ENCODE results near the gene UNC50. TPM values are rescaled to one million over a fixed set of nuclear protein-coding genes. Genes with fewer than 3 reads are reported as not detected.
"Not testable (repeated sequence)": the region's sequence is repeated elsewhere in the genome, so short reads cannot be mapped to it uniquely, and the experiment has no call there.

Gene UNC50
- total RNA-seq, 1 experiment from 2014 or later, result 44.9 TPM

- in situ Hi-C loops (cut with HindIII; ENCODE audit: low pct_unique_long_range_greater_than_20kb, low sequenced_read_pairs), result no loop called here
- DNase-seq (ENCODE audit: low read depth), result no peak
Measured at GRCh38 chr2:98572211-98572610, 36.2 kb upstream of the UNC50 start.

GRCh38 chr2:98572676-98573075, 35.7 kb upstream of the UNC50 start:
- in situ Hi-C loops (cut with HindIII; ENCODE audit: low pct_unique_long_range_greater_than_20kb, low sequenced_read_pairs), result no loop called here
- no peak for DNase-seq (ENCODE audit: low read depth)

- no peak for DNase-seq (ENCODE audit: low read depth)
- in situ Hi-C loops (cut with HindIII; ENCODE audit: low pct_unique_long_range_greater_than_20kb, low sequenced_read_pairs), result no loop called here
Measured at GRCh38 chr2:98573426-98573825, 35.0 kb upstream of the UNC50 start.

GRCh38 chr2:98576666-98577312, 31.6 kb upstream of the UNC50 start:
- in situ Hi-C loops (cut with HindIII; ENCODE audit: low pct_unique_long_range_greater_than_20kb, low sequenced_read_pairs), result no loop called here

GRCh38 chr2:98577313-98577712, 31.1 kb upstream of the UNC50 start:
- in situ Hi-C loops (cut with HindIII; ENCODE audit: low pct_unique_long_range_greater_than_20kb, low sequenced_read_pairs), result no loop called here
- no peak for DNase-seq (ENCODE audit: low read depth)

More at GRCh38 chr2:98576666-98577312, 31.6 kb upstream of the UNC50 start:
- no peak for DNase-seq (ENCODE audit: low read depth)

GRCh38 chr2:98578231-98578630, 30.2 kb upstream of the UNC50 start:
- DNase-seq (ENCODE audit: low read depth), result no peak
- in situ Hi-C loops (cut with HindIII; ENCODE audit: low pct_unique_long_range_greater_than_20kb, low sequenced_read_pairs), result no loop called here

GRCh38 chr2:98579926-98580325, 28.5 kb upstream of the UNC50 start:
- in situ Hi-C loops (cut with HindIII; ENCODE audit: low pct_unique_long_range_greater_than_20kb, low sequenced_read_pairs), result no loop called here
- no peak for DNase-seq (ENCODE audit: low read depth)

- no peak for DNase-seq (ENCODE audit: low read depth)
- in situ Hi-C loops (cut with HindIII; ENCODE audit: low pct_unique_long_range_greater_than_20kb, low sequenced_read_pairs), result no loop called here
Measured at GRCh38 chr2:98580656-98581284, 27.6 kb upstream of the UNC50 start.

- in situ Hi-C loops (cut with HindIII; ENCODE audit: low pct_unique_long_range_greater_than_20kb, low sequenced_read_pairs), result no loop called here
- DNase-seq (ENCODE audit: low read depth), result no peak
Measured at GRCh38 chr2:98582523-98582922, 25.9 kb upstream of the UNC50 start.

GRCh38 chr2:98583276-98583675, 25.1 kb upstream of the UNC50 start:
- in situ Hi-C loops (cut with HindIII; ENCODE audit: low pct_unique_long_range_greater_than_20kb, low sequenced_read_pairs), result no loop called here
- DNase-seq (ENCODE audit: low read depth), result no peak

- no peak for DNase-seq (ENCODE audit: low read depth)
- in situ Hi-C loops (cut with HindIII; ENCODE audit: low pct_unique_long_range_greater_than_20kb, low sequenced_read_pairs), result no loop called here
Measured at GRCh38 chr2:98583816-98584618, 24.4 kb upstream of the UNC50 start.

- no peak for DNase-seq (ENCODE audit: low read depth)
- in situ Hi-C loops (cut with HindIII; ENCODE audit: low pct_unique_long_range_greater_than_20kb, low sequenced_read_pairs), result no loop called here
Measured at GRCh38 chr2:98585386-98585785, 23.0 kb upstream of the UNC50 start.

GRCh38 chr2:98586551-98587140, 21.7 kb upstream of the UNC50 start:
- in situ Hi-C loops (cut with HindIII; ENCODE audit: low pct_unique_long_range_greater_than_20kb, low sequenced_read_pairs), result no loop called here

GRCh38 chr2:98588880-98589431, 19.4 kb upstream of the UNC50 start:
- no peak for DNase-seq (ENCODE audit: low read depth)
- in situ Hi-C loops (cut with HindIII; ENCODE audit: low pct_unique_long_range_greater_than_20kb, low sequenced_read_pairs), result no loop called here

More at GRCh38 chr2:98586551-98587140, 21.7 kb upstream of the UNC50 start:
- DNase-seq (ENCODE audit: low read depth), result no peak

GRCh38 chr2:98589489-98589888, 18.9 kb upstream of the UNC50 start:
- DNase-seq (ENCODE audit: low read depth), result no peak
- in situ Hi-C loops (cut with HindIII; ENCODE audit: low pct_unique_long_range_greater_than_20kb, low sequenced_read_pairs), result no loop called here

GRCh38 chr2:98592565-98592964, 15.8 kb upstream of the UNC50 start:
- DNase-seq (ENCODE audit: low read depth), result no peak
- in situ Hi-C loops (cut with HindIII; ENCODE audit: low pct_unique_long_range_greater_than_20kb, low sequenced_read_pairs), result no loop called here

GRCh38 chr2:98594665-98595064, 13.7 kb upstream of the UNC50 start:
- in situ Hi-C loops (cut with HindIII; ENCODE audit: low pct_unique_long_range_greater_than_20kb, low sequenced_read_pairs); DNase-seq (ENCODE audit: low read depth): not testable (repeated sequence)

- no peak for DNase-seq (ENCODE audit: low read depth)
- in situ Hi-C loops (cut with HindIII; ENCODE audit: low pct_unique_long_range_greater_than_20kb, low sequenced_read_pairs), result no loop called here
Measured at GRCh38 chr2:98598781-98599428, 9.5 kb upstream of the UNC50 start.
